ENCODE results near the gene HDAC5. TPM values are rescaled to one million over a fixed set of nuclear protein-coding genes. Genes with fewer than 3 reads are reported as not detected.

Gene HDAC5
- total RNA-seq, 1 experiment from 2014 or later = 16.9 TPM

DNA sequence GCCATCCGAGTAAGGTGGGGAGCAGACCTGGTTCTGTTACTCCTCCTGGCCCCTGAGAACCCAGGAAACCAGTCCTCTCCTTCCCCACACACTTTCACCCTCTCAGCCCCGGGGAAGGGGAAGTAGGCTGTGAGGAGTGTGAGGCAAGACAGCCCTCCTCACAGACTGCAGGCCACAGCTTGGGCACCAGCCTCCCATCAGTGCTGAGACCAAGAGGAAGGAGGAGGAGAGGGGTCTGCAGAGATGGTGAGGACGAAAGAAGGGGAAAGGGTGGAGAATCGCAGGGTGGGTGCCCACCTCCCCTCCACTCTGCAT is 45.9 kb downstream of the HDAC5 start:
- BruUV-seq (replicated peaks) = no TSS peak
- no peak for TF ChIP-seq EZH2 (IDR thresholded peaks at IDR 0.05; ENCODE audit: borderline replicate concordance, low read depth, low read length, poor library complexity, severe bottlenecking)
- TF ChIP-seq, protein P1, sequence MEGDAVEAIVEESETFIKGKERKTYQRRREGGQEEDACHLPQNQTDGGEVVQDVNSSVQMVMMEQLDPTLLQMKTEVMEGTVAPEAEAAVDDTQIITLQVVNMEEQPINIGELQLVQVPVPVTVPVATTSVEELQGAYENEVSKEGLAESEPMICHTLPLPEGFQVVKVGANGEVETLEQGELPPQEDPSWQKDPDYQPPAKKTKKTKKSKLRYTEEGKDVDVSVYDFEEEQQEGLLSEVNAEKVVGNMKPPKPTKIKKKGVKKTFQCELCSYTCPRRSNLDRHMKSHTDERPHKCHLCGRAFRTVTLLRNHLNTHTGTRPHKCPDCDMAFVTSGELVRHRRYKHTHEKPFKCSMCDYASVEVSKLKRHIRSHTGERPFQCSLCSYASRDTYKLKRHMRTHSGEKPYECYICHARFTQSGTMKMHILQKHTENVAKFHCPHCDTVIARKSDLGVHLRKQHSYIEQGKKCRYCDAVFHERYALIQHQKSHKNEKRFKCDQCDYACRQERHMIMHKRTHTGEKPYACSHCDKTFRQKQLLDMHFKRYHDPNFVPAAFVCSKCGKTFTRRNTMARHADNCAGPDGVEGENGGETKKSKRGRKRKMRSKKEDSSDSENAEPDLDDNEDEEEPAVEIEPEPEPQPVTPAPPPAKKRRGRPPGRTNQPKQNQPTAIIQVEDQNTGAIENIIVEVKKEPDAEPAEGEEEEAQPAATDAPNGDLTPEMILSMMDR (conservative IDR thresholded peaks at IDR 0.05; ENCODE audit: low read depth, low read length) = no peak
- H3K9me3 ChIP-seq (ENCODE audit: low read depth, low read length, poor library complexity, severe bottlenecking) = no peaks in the 10 kb centered on the region
- POLR2A ChIA-PET (ENCODE audit: low non-redundant PET) = no interaction called here
- peak overlapping the region; percentile 42 for H3K27ac ChIP-seq (ENCODE audit: low read depth, low read length, poor library complexity, severe bottlenecking)
- H3K4me3 ChIP-seq (ENCODE audit: low read depth, low read length, poor library complexity, severe bottlenecking) = no peak overlapping the region
- no peaks in the 10 kb centered on the region for H3K36me3 ChIP-seq (ENCODE audit: insufficient read depth, low read length, poor library complexity, severe bottlenecking)
- H3K4me1 ChIP-seq (ENCODE audit: insufficient read depth, low read length, poor library complexity, severe bottlenecking) = no peaks in the 10 kb centered on the region
- H3K27me3 ChIP-seq (replicated peaks; ENCODE audit: insufficient read depth, low read depth, low read length, poor library complexity) = no peaks in the 10 kb centered on the region
- CTCF ChIA-PET = no interaction called here
- intact Hi-C loops (cut with micrococcal nuclease; ENCODE audit: unreplicated experiment) = no loop called here
- DNase-seq (ENCODE audit: low spot score) = no peak

DNA sequence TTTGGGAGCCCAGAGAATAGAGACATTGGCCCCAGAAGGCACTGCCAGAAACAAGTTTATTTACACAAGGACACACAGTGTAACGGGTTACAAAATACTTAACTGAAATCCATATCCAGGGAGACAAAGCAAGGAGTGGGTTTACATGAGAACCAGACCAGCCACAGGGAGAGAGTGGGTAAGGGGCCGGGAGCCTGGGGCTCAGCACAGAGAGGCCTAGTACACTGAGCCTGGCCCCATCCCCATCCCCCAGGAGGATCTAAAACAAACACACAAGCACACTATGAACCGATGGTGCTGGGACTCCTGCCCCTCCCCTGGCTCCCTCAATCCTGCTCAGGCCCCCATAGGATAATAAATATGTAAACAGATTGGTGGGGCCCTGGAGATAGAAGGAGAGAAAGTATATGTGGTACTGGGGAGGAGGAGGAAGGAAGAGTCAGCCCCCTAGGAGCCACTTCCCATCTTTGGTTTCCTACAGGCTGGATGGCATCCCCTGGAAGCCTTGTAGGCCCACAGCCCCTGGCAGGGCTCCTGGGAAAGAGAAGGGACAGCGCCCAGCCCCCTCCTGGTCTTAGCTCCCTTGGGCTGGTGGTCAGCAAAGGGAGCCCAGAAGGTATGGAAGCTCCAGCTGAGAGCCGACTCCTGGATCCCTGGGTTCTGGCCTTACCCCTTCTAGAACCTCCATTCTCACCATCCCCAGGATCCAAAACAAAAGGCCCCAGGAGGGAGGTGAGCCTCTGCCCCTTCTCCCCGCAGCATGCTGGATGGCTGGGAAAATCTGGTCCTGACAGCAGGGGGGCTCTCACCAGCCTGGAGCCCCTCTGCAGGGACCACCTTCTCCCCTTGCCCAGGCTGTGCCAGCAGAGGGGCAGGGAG is 46.5 kb downstream of the HDAC5 start:
- CTCF ChIA-PET = no interaction called here
- TF ChIP-seq EZH2 (IDR thresholded peaks at IDR 0.05; ENCODE audit: borderline replicate concordance, low read depth, low read length, poor library complexity, severe bottlenecking) = no peak
- TF ChIP-seq, protein P1 (conservative IDR thresholded peaks at IDR 0.05; ENCODE audit: low read depth, low read length) = no peak
- POLR2A ChIA-PET (ENCODE audit: low non-redundant PET) = no interaction called here
- intact Hi-C loops (cut with micrococcal nuclease; ENCODE audit: unreplicated experiment) = no loop called here
- Histone ChIP-seq H3K27ac (ENCODE audit: low read depth, low read length, poor library complexity, severe bottlenecking) (peak overlapping the region; percentile 42), H3K4me1 (ENCODE audit: insufficient read depth, low read length, poor library complexity, severe bottlenecking) (peaks cover under 1% of the 10 kb centered on the region), H3K36me3 (ENCODE audit: insufficient read depth, low read length, poor library complexity, severe bottlenecking) (no peaks in the 10 kb centered on the region), H3K4me3 (ENCODE audit: low read depth, low read length, poor library complexity, severe bottlenecking) (no peak overlapping the region), H3K9me3 (ENCODE audit: low read depth, low read length, poor library complexity, severe bottlenecking) (no peaks in the 10 kb centered on the region), H3K27me3 (replicated peaks; ENCODE audit: insufficient read depth, low read depth, low read length, poor library complexity) (no peaks in the 10 kb centered on the region)
- no peak for DNase-seq (ENCODE audit: low spot score)
- BruUV-seq (replicated peaks) = no TSS peak

- BruUV-seq (replicated peaks) = no TSS peak
Measured at GRCh38 chr17:44075598-44076293, 47.7 kb downstream of the HDAC5 start.

More at GRCh38 chr17:44075598-44076293, 47.7 kb downstream of the HDAC5 start:
- H3K27ac ChIP-seq (ENCODE audit: low read depth, low read length, poor library complexity, severe bottlenecking) = no peak overlapping the region
- DNase-seq (ENCODE audit: low spot score) = no peak
- H3K4me3 ChIP-seq (ENCODE audit: low read depth, low read length, poor library complexity, severe bottlenecking) = no peak overlapping the region
- TF ChIP-seq, protein P1 (conservative IDR thresholded peaks at IDR 0.05; ENCODE audit: low read depth, low read length) = no peak
- H3K4me1 ChIP-seq (ENCODE audit: insufficient read depth, low read length, poor library complexity, severe bottlenecking) = peaks cover 3% of the 10 kb centered on the region
- H3K9me3 ChIP-seq (ENCODE audit: low read depth, low read length, poor library complexity, severe bottlenecking) = no peaks in the 10 kb centered on the region
- ChIA-PET CTCF (no interaction called here), POLR2A (ENCODE audit: low non-redundant PET) (interaction anchor here (0.6 kb wide), 1 partner anchor 10 kb away, joined by 3 read pairs; no protein-coding TSS in a partner anchor)
- intact Hi-C loops (cut with micrococcal nuclease; ENCODE audit: unreplicated experiment) = no loop called here
- no peaks in the 10 kb centered on the region for H3K36me3 ChIP-seq (ENCODE audit: insufficient read depth, low read length, poor library complexity, severe bottlenecking)
- no peaks in the 10 kb centered on the region for H3K27me3 ChIP-seq (replicated peaks; ENCODE audit: insufficient read depth, low read depth, low read length, poor library complexity)
